ENCODE data around the gene HECTD1. TPM values are rescaled to one million over a fixed set of nuclear protein-coding genes. Genes with fewer than 3 reads are reported as not detected.
"Not testable (repeated sequence)": the region's sequence is repeated elsewhere in the genome, so short reads cannot be mapped to it uniquely, and the experiment has no call there.

Gene HECTD1
- total and polyA plus RNA-seq, 2 experiments from 2014 or later, result 49.4 to 180 TPM

DNA sequence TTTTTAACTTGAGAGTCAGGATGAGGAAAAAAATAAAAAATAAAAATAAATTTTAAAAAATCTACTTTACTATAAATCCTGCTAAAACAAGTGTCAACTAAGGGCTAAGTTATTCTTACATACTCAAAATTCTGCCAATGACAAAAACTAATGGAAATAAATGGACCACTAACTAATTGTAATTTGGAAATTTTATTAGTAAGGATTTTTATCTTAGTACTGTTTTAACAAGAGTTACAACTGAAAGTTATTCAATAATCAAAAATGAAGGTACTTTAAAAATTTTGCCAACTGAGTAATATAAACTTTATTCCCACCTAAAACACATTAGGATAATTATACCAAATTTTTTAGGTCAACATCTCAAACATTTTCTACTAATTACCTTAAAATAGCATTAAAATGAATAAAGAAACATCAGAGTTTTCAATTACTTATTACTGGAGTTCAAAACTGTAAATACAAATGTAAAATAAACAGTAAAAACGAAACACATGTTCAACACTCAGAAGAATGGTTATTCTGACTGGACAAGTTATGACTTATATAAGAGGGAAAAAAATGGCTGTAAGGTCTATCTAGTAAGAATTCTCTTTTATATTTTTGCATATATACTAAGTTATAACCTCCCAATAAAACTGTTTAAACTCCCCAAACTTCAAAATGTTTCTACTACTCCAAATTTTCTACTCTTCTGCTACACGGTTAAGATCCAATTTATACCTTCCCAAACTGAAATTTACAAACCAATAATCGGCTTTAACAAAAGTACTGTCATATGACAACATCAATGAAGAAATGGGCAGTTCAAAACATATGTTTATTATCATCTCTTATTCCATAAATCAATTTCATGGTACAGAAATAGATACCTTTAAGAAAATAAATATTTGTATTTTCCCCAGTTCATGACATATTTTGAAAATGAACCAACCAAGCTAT lies 2.7 kb downstream of the HECTD1 start:
- Histone ChIP-seq H3K4me1 (ENCODE audit: low read depth) (peaks cover 22% of the 10 kb centered on the region), H3K27me3 (no peaks in the 10 kb centered on the region), H3K36me3 (peaks cover 12% of the 10 kb centered on the region), H3K27ac (peak overlapping the region; percentile 99), H3K4me3 (peak overlapping the region; percentile 59), H3K9me3 (ENCODE audit: low read depth) (no peaks in the 10 kb centered on the region)
- no peak for DNase-seq (ENCODE audit: low read depth in 1 of 2, low spot score in 1 of 2)
- TF ChIP-seq, protein P1, sequence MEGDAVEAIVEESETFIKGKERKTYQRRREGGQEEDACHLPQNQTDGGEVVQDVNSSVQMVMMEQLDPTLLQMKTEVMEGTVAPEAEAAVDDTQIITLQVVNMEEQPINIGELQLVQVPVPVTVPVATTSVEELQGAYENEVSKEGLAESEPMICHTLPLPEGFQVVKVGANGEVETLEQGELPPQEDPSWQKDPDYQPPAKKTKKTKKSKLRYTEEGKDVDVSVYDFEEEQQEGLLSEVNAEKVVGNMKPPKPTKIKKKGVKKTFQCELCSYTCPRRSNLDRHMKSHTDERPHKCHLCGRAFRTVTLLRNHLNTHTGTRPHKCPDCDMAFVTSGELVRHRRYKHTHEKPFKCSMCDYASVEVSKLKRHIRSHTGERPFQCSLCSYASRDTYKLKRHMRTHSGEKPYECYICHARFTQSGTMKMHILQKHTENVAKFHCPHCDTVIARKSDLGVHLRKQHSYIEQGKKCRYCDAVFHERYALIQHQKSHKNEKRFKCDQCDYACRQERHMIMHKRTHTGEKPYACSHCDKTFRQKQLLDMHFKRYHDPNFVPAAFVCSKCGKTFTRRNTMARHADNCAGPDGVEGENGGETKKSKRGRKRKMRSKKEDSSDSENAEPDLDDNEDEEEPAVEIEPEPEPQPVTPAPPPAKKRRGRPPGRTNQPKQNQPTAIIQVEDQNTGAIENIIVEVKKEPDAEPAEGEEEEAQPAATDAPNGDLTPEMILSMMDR (IDR thresholded peaks at IDR 0.05; ENCODE audit: low read depth, low read length), result no peak

DNA sequence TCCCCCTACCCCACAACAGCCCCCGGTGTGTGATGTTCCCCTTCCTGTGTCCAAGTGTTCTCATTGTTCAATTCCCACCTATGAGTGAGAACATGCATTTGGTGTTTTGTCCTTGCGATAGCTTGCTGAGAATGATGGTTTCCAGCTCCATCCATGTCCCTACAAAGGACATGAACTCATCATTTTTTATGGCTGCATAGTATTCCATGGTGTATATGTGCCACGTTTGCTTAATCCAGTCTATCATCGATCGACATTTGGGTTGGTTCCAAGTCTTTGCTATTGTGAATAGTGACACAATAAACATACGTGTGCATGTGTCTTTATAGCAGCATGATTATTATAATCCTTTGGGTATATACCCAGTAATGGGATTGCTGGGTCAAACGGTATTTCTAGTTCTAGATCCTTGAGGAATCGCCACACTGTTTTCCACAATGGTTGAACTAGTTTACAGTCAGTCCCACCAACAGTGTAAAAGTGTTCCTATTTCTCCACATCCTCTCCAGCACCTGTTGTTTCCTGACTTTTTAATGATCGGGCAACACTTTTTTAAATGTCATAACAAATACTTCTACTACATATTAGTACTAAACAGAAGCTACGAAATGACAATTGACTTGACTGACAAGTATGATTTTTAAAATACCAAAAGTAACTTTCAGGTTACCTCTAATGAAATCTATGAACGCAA lies 3.5 kb downstream of the HECTD1 start:
- Histone ChIP-seq H3K36me3 (peaks cover 12% of the 10 kb centered on the region), H3K4me3 (peak overlapping the region; percentile 59), H3K4me1 (ENCODE audit: low read depth) (peaks cover 20% of the 10 kb centered on the region)
- not testable (repeated sequence) for H3K9me3 ChIP-seq (ENCODE audit: low read depth); DNase-seq (ENCODE audit: low read depth in 1 of 2, low spot score in 1 of 2); H3K27ac ChIP-seq; H3K27me3 ChIP-seq

DNA sequence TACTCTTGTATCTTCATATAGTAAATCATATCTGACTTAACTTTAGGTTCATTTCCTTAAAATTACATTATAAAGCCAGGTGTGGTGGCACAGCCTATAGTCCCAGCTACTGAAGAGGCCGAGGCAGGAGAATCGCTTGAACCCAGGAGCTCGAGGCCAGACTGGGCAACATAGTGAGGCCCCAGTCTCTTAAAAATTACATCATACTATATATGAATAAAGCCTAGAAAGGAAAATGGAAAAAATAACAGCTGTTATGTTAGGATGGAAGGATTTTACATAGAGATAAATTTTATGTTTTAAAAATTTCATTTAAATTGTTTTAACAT lies 4.2 kb downstream of the HECTD1 start:
- Histone ChIP-seq H3K27me3 (no peaks in the 10 kb centered on the region), H3K36me3 (peaks cover 12% of the 10 kb centered on the region), H3K4me3 (no peak overlapping the region), H3K9me3 (ENCODE audit: low read depth) (no peaks in the 10 kb centered on the region), H3K27ac (no peak overlapping the region), H3K4me1 (ENCODE audit: low read depth) (peaks cover 15% of the 10 kb centered on the region)
- TF ChIP-seq, protein P1 (IDR thresholded peaks at IDR 0.05; ENCODE audit: low read depth, low read length), result no peak
- DNase-seq (ENCODE audit: low read depth in 1 of 2, low spot score in 1 of 2), result no peak

DNA sequence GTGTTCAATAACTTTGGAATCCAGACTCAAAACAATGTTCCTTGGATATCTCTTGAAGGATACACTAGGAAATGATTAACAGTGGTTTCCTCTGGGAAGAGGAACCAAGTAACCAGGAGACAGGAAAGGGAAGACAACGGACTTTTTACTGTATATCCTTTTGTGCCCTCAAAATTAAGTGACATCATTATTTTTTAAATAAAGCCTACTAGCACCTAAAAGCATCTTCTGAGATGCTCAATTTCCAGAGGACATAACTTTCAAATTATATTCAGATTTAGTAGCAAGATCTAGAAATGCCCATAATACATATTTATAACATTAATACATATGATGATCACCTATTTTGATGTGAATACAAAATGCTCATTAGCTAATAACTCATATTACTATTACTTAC lies 6.5 kb downstream of the HECTD1 start:
- H3K4me1 ChIP-seq (ENCODE audit: low read depth), result peaks cover 24% of the 10 kb centered on the region
- no peak overlapping the region for H3K27ac ChIP-seq
- H3K9me3 ChIP-seq (ENCODE audit: low read depth), result no peaks in the 10 kb centered on the region
- TF ChIP-seq, protein P1 (IDR thresholded peaks at IDR 0.05; ENCODE audit: low read depth, low read length), result no peak
- H3K27me3 ChIP-seq, result no peaks in the 10 kb centered on the region
- no peak overlapping the region for H3K4me3 ChIP-seq
- peaks cover 12% of the 10 kb centered on the region for H3K36me3 ChIP-seq
- no peak for DNase-seq (ENCODE audit: low read depth in 1 of 2, low spot score in 1 of 2)

DNA sequence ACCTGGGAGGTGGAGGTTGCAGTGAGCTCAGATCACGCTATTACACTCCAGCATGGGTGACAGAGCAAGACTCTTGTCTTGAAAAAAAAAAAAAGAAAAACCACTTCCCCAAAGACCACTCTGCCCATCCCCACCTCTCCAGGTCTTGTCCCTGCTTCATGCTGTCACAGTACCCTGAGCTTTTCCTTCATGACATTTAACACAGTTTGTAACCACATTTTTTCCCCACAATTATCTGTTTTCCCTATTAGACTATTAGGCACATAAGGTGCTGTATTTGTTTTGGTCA lies 6.9 kb downstream of the HECTD1 start:
- Histone ChIP-seq H3K9me3 (ENCODE audit: low read depth) (no peaks in the 10 kb centered on the region), H3K4me1 (ENCODE audit: low read depth) (peaks cover 22% of the 10 kb centered on the region), H3K27ac (no peak overlapping the region), H3K27me3 (no peaks in the 10 kb centered on the region), H3K4me3 (no peak overlapping the region), H3K36me3 (peaks cover 12% of the 10 kb centered on the region)
- no peak for DNase-seq (ENCODE audit: low read depth in 1 of 2, low spot score in 1 of 2)
- TF ChIP-seq, protein P1 (IDR thresholded peaks at IDR 0.05; ENCODE audit: low read depth, low read length), result no peak

DNA sequence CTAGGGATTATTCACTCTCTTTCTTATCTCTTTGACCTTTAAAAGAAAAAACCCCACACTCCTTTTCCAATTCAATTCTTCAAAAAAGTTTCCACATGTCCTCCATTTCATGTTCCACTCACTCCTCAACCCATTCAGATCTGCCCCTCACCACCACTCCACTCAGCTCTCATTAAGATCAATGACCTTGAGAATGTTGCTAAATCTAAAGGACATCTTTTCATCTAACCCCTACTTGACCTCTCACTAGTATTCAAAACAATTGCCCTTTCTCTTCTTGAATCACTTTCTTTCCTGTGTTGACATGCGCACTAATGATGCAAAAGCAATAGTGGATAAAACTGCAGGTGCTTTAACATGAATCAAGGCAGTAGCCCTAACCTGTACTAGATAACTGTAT lies 9.9 kb downstream of the HECTD1 start:
- peaks cover 20% of the 10 kb centered on the region for H3K4me1 ChIP-seq (ENCODE audit: low read depth)
- peaks cover 18% of the 10 kb centered on the region for H3K36me3 ChIP-seq
- no peak for DNase-seq (ENCODE audit: low read depth in 1 of 2, low spot score in 1 of 2)
- H3K27me3 ChIP-seq, result no peaks in the 10 kb centered on the region
- no peak overlapping the region for H3K4me3 ChIP-seq
- peak overlapping the region; percentile 67 for H3K27ac ChIP-seq
- TF ChIP-seq, protein P1 (IDR thresholded peaks at IDR 0.05; ENCODE audit: low read depth, low read length), result no peak
- H3K9me3 ChIP-seq (ENCODE audit: low read depth), result no peaks in the 10 kb centered on the region
